IMR-90 (cell line): Measurements from ENCODE around the gene ALDH1A1. TPM values are rescaled to one million over a fixed set of nuclear protein-coding genes. Genes with fewer than 3 reads are reported as not detected.

Source experiments
- ATAC-seq: fragments of 200-7000 bp; cut with Tn5 transposase; 2 replicates; pipeline ENCODE4 v1.9.1; 2020; ENCODE audit warnings: low read depth, mild to moderate bottlenecking, moderate library complexity
- BruUV-seq: library from RNA; stranded (reverse); fragments of 400-500 nt; replicated peaks from 2 replicates; lab custom pipeline; 2021; lab: Mats Ljungman, UMichigan
- CTCF ChIA-PET: fragments of 300-600 bp; formaldehyde crosslinking; extraction: SDS; loops from one replicate; lab custom pipeline; 2021; ENCODE audit warnings: antibody characterized with exemption; lab: Yijun Ruan, JAX
- POLR2A ChIA-PET: fragments of 300-600 bp; sonication (Branson Sonifier 250); formaldehyde crosslinking; loops from one replicate; lab custom pipeline; 2022; ENCODE audit warnings: antibody characterized with exemption; ENCODE audit not compliant: unreplicated experiment; lab: Charles Lee
- DNase-seq: peaks from one replicate; pipeline ENCODE4 v3.0.0; 2013
- H2AFZ ChIP-seq: replicated peaks from 2 replicates; pipeline ENCODE3; 2013; ENCODE audit warnings: low read length, mild to moderate bottlenecking; ENCODE audit not compliant: poor library complexity
- H2AK5ac ChIP-seq: 2 replicates; pipeline ENCODE4 v1.6.1; 2013; ENCODE audit warnings: low read depth, low read length, inconsistent platforms
- H2AK9ac ChIP-seq: replicated peaks from 2 replicates; pipeline ENCODE3; 2013; ENCODE audit warnings: mild to moderate bottlenecking, low read depth, low read length, moderate library complexity; ENCODE audit not compliant: poor library complexity
- H2BK120ac ChIP-seq: 2 replicates; pipeline ENCODE4 v1.6.1; 2013; ENCODE audit warnings: low read depth, low read length, inconsistent platforms
- H2BK15ac ChIP-seq: 3 replicates; pipeline ENCODE4 v1.6.1; 2013; ENCODE audit warnings: low read depth, low read length, inconsistent platforms
- H2BK20ac ChIP-seq: 2 replicates; pipeline ENCODE4 v1.6.1; 2013; ENCODE audit warnings: low read depth, mild to moderate bottlenecking, inconsistent platforms, low read length, moderate library complexity
- H2BK5ac ChIP-seq: 2 replicates; pipeline ENCODE4 v1.6.1; 2013; ENCODE audit warnings: mild to moderate bottlenecking, low read depth, low read length, inconsistent platforms; ENCODE audit not compliant: poor library complexity, severe bottlenecking
- H3K14ac ChIP-seq: replicated peaks from 2 replicates; pipeline ENCODE4 v1.6.1; 2013; ENCODE audit warnings: low read depth, low read length, inconsistent platforms
- H3K18ac ChIP-seq: 2 replicates; pipeline ENCODE4 v1.6.1; 2013; ENCODE audit warnings: low read depth, low read length, control low read depth
- H3K23ac ChIP-seq: 2 replicates; pipeline ENCODE4 v1.6.1; 2013; ENCODE audit warnings: low read depth, low read length, inconsistent platforms
- H3K27ac ChIP-seq: 2 replicates; pipeline ENCODE4 v1.5.1; 2013; ENCODE audit warnings: mild to moderate bottlenecking, control low read depth, low read length; ENCODE audit not compliant: insufficient read depth
- H3K27me3 ChIP-seq: 2 replicates; pipeline ENCODE4 v1.6.1; 2013; ENCODE audit warnings: low read length; ENCODE audit not compliant: control insufficient read depth, insufficient read depth
- H3K36me3 ChIP-seq: 2 replicates; pipeline ENCODE4 v1.6.1; 2013; ENCODE audit warnings: low read length, mixed read lengths; ENCODE audit not compliant: control insufficient read depth, insufficient read depth
- H3K4ac ChIP-seq: 2 replicates; pipeline ENCODE4 v1.6.1; 2013; ENCODE audit warnings: low read depth, low read length, inconsistent platforms
- H3K4me1 ChIP-seq: 2 replicates; pipeline ENCODE4 v1.6.1; 2013; ENCODE audit warnings: low read length, mixed read lengths; ENCODE audit not compliant: control insufficient read depth, insufficient read depth
- H3K4me2 ChIP-seq: 2 replicates; pipeline ENCODE4 v1.6.1; 2013; ENCODE audit warnings: low read depth, mild to moderate bottlenecking, control low read depth, low read length, moderate library complexity
- H3K4me3 ChIP-seq: 2 replicates; pipeline ENCODE4 v1.5.1; 2013; ENCODE audit warnings: low read depth, mild to moderate bottlenecking, control low read depth, low read length, moderate library complexity; ENCODE audit not compliant: insufficient read depth
- H3K56ac ChIP-seq: 2 replicates; pipeline ENCODE4 v1.6.1; 2013; ENCODE audit warnings: low read length, inconsistent platforms; ENCODE audit not compliant: insufficient read depth; ENCODE audit errors: extremely low read depth
- H3K79me1 ChIP-seq, 2 experiments: 2 replicates each; pipeline ENCODE4 v1.6.1; 2013; ENCODE audit warnings: low read length in 2 of 2, inconsistent platforms in 1 of 2, low read depth in 1 of 2
- H3K9ac ChIP-seq: 2 replicates; pipeline ENCODE4 v1.6.1; 2013; ENCODE audit warnings: low read depth, low read length, control low read depth
- H3K9me1 ChIP-seq: 2 replicates; pipeline ENCODE4 v1.6.1; 2013; ENCODE audit warnings: low read length, inconsistent platforms; ENCODE audit not compliant: insufficient read depth
- H3K9me3 ChIP-seq: 2 replicates; pipeline ENCODE4 v1.6.1; 2013; ENCODE audit warnings: low read length; ENCODE audit not compliant: control insufficient read depth, insufficient read depth
- H4K20me1 ChIP-seq: 2 replicates; pipeline ENCODE4 v1.6.1; 2013; ENCODE audit warnings: low read length, inconsistent platforms; ENCODE audit not compliant: insufficient read depth
- H4K5ac ChIP-seq: 2 replicates; pipeline ENCODE4 v1.6.1; 2013; ENCODE audit warnings: mild to moderate bottlenecking, low read depth, low read length, control low read depth
- H4K8ac ChIP-seq, 2 experiments: 2 replicates each; pipeline ENCODE4 v1.6.1; 2013; ENCODE audit warnings: low read depth in 2 of 2, low read length in 2 of 2, control low read depth in 1 of 2, inconsistent platforms in 1 of 2
- H4K91ac ChIP-seq: 2 replicates; pipeline ENCODE4 v1.6.1; 2013; ENCODE audit warnings: low read depth, low read length, inconsistent platforms; ENCODE audit not compliant: insufficient read depth
- MAFK ChIP-seq: IDR thresholded peaks from 2 replicates; pipeline ENCODE4 v1.6.1; 2012; ENCODE audit warnings: low read depth, low read length, improper control_type of control experiment
- MXI1 ChIP-seq: IDR thresholded peaks from 2 replicates; pipeline ENCODE4 v1.6.1; 2012; ENCODE audit warnings: low read depth, mild to moderate bottlenecking, low read length, moderate library complexity, borderline replicate concordance
- RAD21 ChIP-seq: IDR thresholded peaks from 2 replicates; pipeline ENCODE4 v1.6.1; 2012; ENCODE audit warnings: low read length, improper control_type of control experiment
- WGBS, 2 experiments: methylation state at CpG; one replicate each; pipeline versions ENCODE4 v1.1.5 to v1.1.7; 2013; ENCODE audit warnings: missing lambda C conversion rate in 2 of 2; ENCODE audit not compliant: insufficient read length in 1 of 2; ENCODE audit errors: extremely low coverage in 2 of 2; 5-methylcytosine and 5-hydroxymethylcytosine counted together
- dilution Hi-C: fragments of 300-500 bp; cut with HindIII; formaldehyde crosslinking; loops from one replicate; pipeline ENCODE4 v1.14.3; 2018; ENCODE audit warnings: low sequenced_read_pairs; ENCODE audit not compliant: unreplicated experiment
- in situ Hi-C: fragments of 300-500 bp; cut with MboI; formaldehyde crosslinking; loops from 3 replicates; pipeline ENCODE4 v1.14.3; 2019; ENCODE audit warnings: low sequenced_read_pairs, inconsistent platforms, mixed read lengths
- intact Hi-C: fragments of 100-400 bp; cut with micrococcal nuclease; formaldehyde crosslinking; loops from 2 replicates; pipeline ENCODE4 v1.10.0; 2022
- polyA plus RNA-seq, 3 experiments: library from polyadenylated mRNA; depleted of rRNA; stranded (reverse); fragments of >200 nt; gene quantifications; 2 replicates each; pipeline ENCODE4 v1.2.3, GENCODE V29; 2012; ENCODE audit warnings: low replicate concordance in 1 of 3
- total RNA-seq: library from RNA; depleted of rRNA; stranded (reverse); fragments of >200 nt; gene quantifications from 2 replicates; pipeline ENCODE4 v1.2.3, GENCODE V29; 2012
- TF ChIP-seq, protein P1 (sequence below): conservative IDR thresholded peaks from 2 replicates; pipeline ENCODE4 v1.5.1; 2012; ENCODE audit warnings: mild to moderate bottlenecking, low read depth, low read length, improper control_type of control experiment

ALDH1A1 gene
- total and polyA plus RNA-seq, 2 of the 4 experiments (the other 2 are of a cell fraction) = not detected

DNA sequence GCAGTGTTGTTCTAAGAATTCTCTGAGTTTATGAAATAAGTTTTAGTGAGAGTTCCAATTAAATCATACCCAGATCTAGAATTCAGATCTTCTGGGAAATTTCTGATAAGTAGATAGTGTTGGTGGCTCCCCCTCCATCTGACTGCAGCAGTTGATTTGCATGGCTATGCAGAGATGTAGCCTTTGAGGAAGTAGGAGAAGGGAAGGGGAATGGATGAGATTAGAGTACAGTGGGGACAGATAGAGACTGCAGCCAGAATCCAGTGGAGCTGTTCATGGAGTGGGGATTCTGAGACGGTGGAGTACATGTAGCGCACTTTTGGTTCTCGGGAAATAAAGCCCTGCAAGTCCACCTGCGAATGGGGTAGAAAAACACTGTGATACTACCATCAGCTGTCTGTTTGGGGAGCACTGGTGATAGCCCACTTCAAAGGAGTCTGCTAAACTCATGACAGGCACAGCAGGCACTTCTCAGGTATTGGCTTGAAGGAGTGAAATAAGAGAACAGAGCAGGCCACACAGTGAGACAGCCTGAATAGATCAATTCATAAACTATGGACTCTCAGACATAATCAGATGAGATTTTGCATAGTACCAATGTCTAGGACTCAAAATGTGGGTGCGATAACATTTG lies 96.8 kb downstream of the ALDH1A1 start:
- TF ChIP-seq, protein P1, sequence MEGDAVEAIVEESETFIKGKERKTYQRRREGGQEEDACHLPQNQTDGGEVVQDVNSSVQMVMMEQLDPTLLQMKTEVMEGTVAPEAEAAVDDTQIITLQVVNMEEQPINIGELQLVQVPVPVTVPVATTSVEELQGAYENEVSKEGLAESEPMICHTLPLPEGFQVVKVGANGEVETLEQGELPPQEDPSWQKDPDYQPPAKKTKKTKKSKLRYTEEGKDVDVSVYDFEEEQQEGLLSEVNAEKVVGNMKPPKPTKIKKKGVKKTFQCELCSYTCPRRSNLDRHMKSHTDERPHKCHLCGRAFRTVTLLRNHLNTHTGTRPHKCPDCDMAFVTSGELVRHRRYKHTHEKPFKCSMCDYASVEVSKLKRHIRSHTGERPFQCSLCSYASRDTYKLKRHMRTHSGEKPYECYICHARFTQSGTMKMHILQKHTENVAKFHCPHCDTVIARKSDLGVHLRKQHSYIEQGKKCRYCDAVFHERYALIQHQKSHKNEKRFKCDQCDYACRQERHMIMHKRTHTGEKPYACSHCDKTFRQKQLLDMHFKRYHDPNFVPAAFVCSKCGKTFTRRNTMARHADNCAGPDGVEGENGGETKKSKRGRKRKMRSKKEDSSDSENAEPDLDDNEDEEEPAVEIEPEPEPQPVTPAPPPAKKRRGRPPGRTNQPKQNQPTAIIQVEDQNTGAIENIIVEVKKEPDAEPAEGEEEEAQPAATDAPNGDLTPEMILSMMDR = no peak
- TF ChIP-seq RAD21 = no peak
- TF ChIP-seq MAFK = no peak
- TF ChIP-seq MXI1 = no peak
- H3K23ac ChIP-seq = no peak overlapping the region
- no TSS peak for BruUV-seq
- WGBS, 2 experiments = 42% methylated on average over 3 of the region's 5 CpGs; no CpG with 5 or more reads in 1 of the 2 experiments
- no peak overlapping the region for H4K8ac ChIP-seq
- no peak overlapping the region for H3K4ac ChIP-seq
- H2BK20ac ChIP-seq = no peak overlapping the region
- no peak overlapping the region for H2BK5ac ChIP-seq
- no peak overlapping the region for H3K56ac ChIP-seq
- no peak overlapping the region for H2AFZ ChIP-seq
- H3K14ac ChIP-seq = no peak overlapping the region
- no peaks in the 10 kb centered on the region for H3K36me3 ChIP-seq
- no peaks in the 10 kb centered on the region for H3K9me1 ChIP-seq
- no peaks in the 10 kb centered on the region for H3K9me3 ChIP-seq
- no peak overlapping the region for H4K5ac ChIP-seq
- no peak overlapping the region for H3K9ac ChIP-seq
- in situ Hi-C loops = loop anchor here (10.0 kb wide), 2 partner anchors 169 to 329 kb away; no protein-coding TSS in a partner anchor
- H2AK5ac ChIP-seq = no peak overlapping the region
- no peak overlapping the region for H2BK120ac ChIP-seq
- dilution Hi-C loops = no loop called here
- no peak overlapping the region for H4K91ac ChIP-seq
- no peak overlapping the region for H3K4me3 ChIP-seq
- H3K18ac ChIP-seq = no peak overlapping the region
- ChIA-PET POLR2A (no interaction called here), CTCF (interaction anchor here (1.4 kb wide), 1 partner anchor 180 kb away, joined by 3 read pairs; no protein-coding TSS in a partner anchor)
- no peak overlapping the region for H3K4me2 ChIP-seq
- no peaks in the 10 kb centered on the region; the same call in 1 of the 2 replicates for H3K4me1 ChIP-seq
- DNase-seq = no peak
- intact Hi-C loops = loop anchor here (2.0 kb wide), 2 partner anchors 167 to 329 kb away; no protein-coding TSS in a partner anchor
- no peaks in the 10 kb centered on the region for H3K79me1 ChIP-seq
- H3K27me3 ChIP-seq = no peaks in the 10 kb centered on the region
- H4K20me1 ChIP-seq = no peaks in the 10 kb centered on the region
- no peak overlapping the region for H2BK15ac ChIP-seq
- no peak for ATAC-seq
- H2AK9ac ChIP-seq = no peak overlapping the region
- no peak overlapping the region for H3K27ac ChIP-seq
